Measurements from ENCODE around the gene ASB6.

- no peak for TF ChIP-seq CTCF (IDR thresholded peaks at IDR 0.05)
- no peak for TF ChIP-seq POLR2A (IDR thresholded peaks at IDR 0.05)
These were observed 13.2 kb upstream of the ASB6 start for GRCh38 chr9:129655154-129655553.

Data from right lobe of liver (tissue), 4 donors.